ENCODE results near the gene CANX. TPM values are rescaled to one million over a fixed set of nuclear protein-coding genes. Genes with fewer than 3 reads are reported as not detected.
"Not testable (repeated sequence)": the region's sequence is repeated elsewhere in the genome, so short reads cannot be mapped to it uniquely, and the experiment has no call there.

CANX gene
- total RNA-seq, 1 experiment from 2014 or later, result 239 TPM

GRCh38 chr5:179699616-179700237 lies 960 bp downstream of the CANX start:
- peak; percentile 65 for DNase-seq (ENCODE audit: low spot score)

- peak; percentile 25 for DNase-seq (ENCODE audit: low spot score)
These were observed 1.7 kb downstream of the CANX start for GRCh38 chr5:179700401-179700918.

GRCh38 chr5:179716286-179716685 lies 17.5 kb downstream of the CANX start:
- DNase-seq (ENCODE audit: low spot score), result no peak

- DNase-seq (ENCODE audit: low spot score), result no peak
These were observed 21.5 kb downstream of the CANX start for GRCh38 chr5:179720222-179720621.

- no peak for DNase-seq (ENCODE audit: low spot score)
These were observed 25.4 kb downstream of the CANX start for GRCh38 chr5:179724163-179724562.

GRCh38 chr5:179727106-179727505 lies 28.3 kb downstream of the CANX start:
- DNase-seq (ENCODE audit: low spot score), result no peak

- no peak for DNase-seq (ENCODE audit: low spot score)
These were observed 30.5 kb downstream of the CANX start for GRCh38 chr5:179729303-179729702.

- no peak for DNase-seq (ENCODE audit: low spot score)
These were observed 31.0 kb downstream of the CANX start for GRCh38 chr5:179729727-179730126.

- DNase-seq (ENCODE audit: low spot score), result no peak
These were observed 31.6 kb downstream of the CANX start for GRCh38 chr5:179730356-179730755.

- peak; percentile 31 for DNase-seq (ENCODE audit: low spot score)
These were observed 32.1 kb downstream of the CANX start for GRCh38 chr5:179730852-179731251.

- DNase-seq (ENCODE audit: low spot score), result peak; percentile 54
These were observed 33.1 kb downstream of the CANX start for GRCh38 chr5:179731791-179732411.

GRCh38 chr5:179732412-179732917 lies 33.7 kb downstream of the CANX start, which contains the start of gene MAML1:
MAML1 (plus strand) TSS chr5:179732822; CDS start chr5:179733113, 291 bp downstream.
- DNase-seq (ENCODE audit: low spot score), result peak; percentile 100

- peak; percentile 52 for DNase-seq (ENCODE audit: low spot score)
These were observed 34.4 kb downstream of the CANX start for GRCh38 chr5:179732918-179733771.

- no peak for DNase-seq (ENCODE audit: low spot score)
These were observed 35.0 kb downstream of the CANX start for GRCh38 chr5:179733772-179734126.

- DNase-seq (ENCODE audit: low spot score), result no peak
These were observed 35.9 kb downstream of the CANX start for GRCh38 chr5:179734536-179735164.

GRCh38 chr5:179738742-179739141 lies 40.0 kb downstream of the CANX start:
- no peak for DNase-seq (ENCODE audit: low spot score)

- not testable (repeated sequence) for DNase-seq (ENCODE audit: low spot score)
These were observed 45.3 kb downstream of the CANX start for GRCh38 chr5:179744106-179744505.

- no peak for DNase-seq (ENCODE audit: low spot score)
These were observed 48.1 kb downstream of the CANX start for GRCh38 chr5:179746872-179747271.

- DNase-seq (ENCODE audit: low spot score), result no peak
These were observed 49.0 kb downstream of the CANX start for GRCh38 chr5:179747811-179748210.

- no peak for DNase-seq (ENCODE audit: low spot score)
These were observed 51.2 kb downstream of the CANX start for GRCh38 chr5:179749857-179750508.

- DNase-seq (ENCODE audit: low spot score), result no peak
These were observed 55.2 kb downstream of the CANX start for GRCh38 chr5:179753971-179754370.

All from HT-29 (cell line).